WTC11 (cell line): ENCODE data around the gene ACTL8. TPM values are rescaled to one million over a fixed set of nuclear protein-coding genes. Genes with fewer than 3 reads are reported as not detected.

Experiments used
- ATAC-seq: fragments of 200-7000 bp; cut with Tn5 transposase; 2 replicates; pipeline ENCODE4 v1.10.0; 2021; ENCODE audit warnings: mild to moderate bottlenecking, moderate library complexity
- CTCF ChIA-PET: fragments of 300-600 bp; sonication (Branson Sonifier 250); formaldehyde crosslinking; loops from one replicate; lab custom pipeline; 2021; ENCODE audit warnings: antibody characterized with exemption; lab: Charles Lee
- POLR2A ChIA-PET: fragments of 350-600 bp; sonication (Branson Sonifier 250); formaldehyde crosslinking; loops from one replicate; lab custom pipeline; 2021; ENCODE audit warnings: antibody characterized with exemption; lab: Charles Lee
- DNase-seq: peaks from one replicate; pipeline ENCODE4 v3.0.0; 2021; ENCODE audit warnings: low spot score
- H3K27ac Mint-ChIP-seq: 2 replicates; pipeline ENCODE4 v1.8.0; 2021; ENCODE audit warnings: mixed read lengths
- H3K27me3 Mint-ChIP-seq: 2 replicates; pipeline ENCODE4 v1.8.0; 2021; ENCODE audit warnings: low read depth, mild to moderate bottlenecking, moderate library complexity, mixed read lengths
- H3K36me3 Mint-ChIP-seq: 2 replicates; pipeline ENCODE4 v1.8.0; 2021; ENCODE audit warnings: mixed read lengths
- H3K4me1 Mint-ChIP-seq: 2 replicates; pipeline ENCODE4 v1.8.0; 2022; ENCODE audit warnings: mixed read lengths
- H3K4me3 Mint-ChIP-seq: 2 replicates; pipeline ENCODE4 v1.8.0; 2021; ENCODE audit warnings: mild to moderate bottlenecking, moderate library complexity, mixed read lengths
- H3K9me3 Mint-ChIP-seq: 2 replicates; pipeline ENCODE4 v1.8.0; 2021; ENCODE audit warnings: mixed read lengths
- CBFB ChIP-seq: sonication (generic); formaldehyde crosslinking; IDR thresholded peaks from 2 replicates; pipeline ENCODE4 v1.8.1; 2022; ENCODE audit warnings: mild to moderate bottlenecking, low read depth, missing genetic modification reagents
- CREB1 ChIP-seq: sonication (generic); formaldehyde crosslinking; IDR thresholded peaks from 2 replicates; pipeline ENCODE4 v1.8.0; 2023; ENCODE audit warnings: mild to moderate bottlenecking, missing genetic modification reagents
- ETV6 ChIP-seq: sonication (generic); formaldehyde crosslinking; IDR thresholded peaks from 2 replicates; pipeline ENCODE4 v1.8.1; 2022; ENCODE audit warnings: mild to moderate bottlenecking, missing genetic modification reagents
- GTF2I ChIP-seq: fragments of 250-450 bp; sonication (Bioruptor Pico); conservative IDR thresholded peaks from 2 replicates; pipeline ENCODE4 v1.4.0; 2021; ENCODE audit warnings: mild to moderate bottlenecking
- NFE2L1 ChIP-seq: sonication (generic); formaldehyde crosslinking; IDR thresholded peaks from 2 replicates; pipeline ENCODE4 v1.8.1; 2023; ENCODE audit warnings: missing genetic modification reagents
- TEAD4 ChIP-seq: sonication (generic); formaldehyde crosslinking; IDR thresholded peaks from 2 replicates; pipeline ENCODE4 v1.8.0; 2022; ENCODE audit warnings: mild to moderate bottlenecking, missing genetic modification reagents
- ZNF219 ChIP-seq: sonication (generic); formaldehyde crosslinking; IDR thresholded peaks from 2 replicates; pipeline ENCODE4 v1.8.0; 2023; ENCODE audit warnings: missing genetic modification reagents, mild to moderate bottlenecking, borderline replicate concordance
- ZNF317 ChIP-seq: sonication (generic); formaldehyde crosslinking; IDR thresholded peaks from 2 replicates; pipeline ENCODE4 v1.8.1; 2023; ENCODE audit warnings: low read depth, mild to moderate bottlenecking, moderate library complexity, missing genetic modification reagents, borderline replicate concordance
- total RNA-seq: library from RNA; stranded (reverse); gene quantifications from 3 replicates; pipeline ENCODE4 v1.2.3, GENCODE V29; 2021
- TF ChIP-seq, protein P1 (sequence below): sonication (generic); formaldehyde crosslinking; IDR thresholded peaks from 2 replicates; pipeline ENCODE4 v1.8.1; 2022; ENCODE audit warnings: mild to moderate bottlenecking, moderate library complexity, missing genetic modification reagents
- TF ChIP-seq, protein P2 (sequence below): fragments of 250-450 bp; sonication (Bioruptor Pico); IDR thresholded peaks from 2 replicates; pipeline ENCODE4 v2.1.2; 2022; ENCODE audit warnings: mild to moderate bottlenecking, moderate library complexity
- TF ChIP-seq, protein P3 (sequence below): sonication (generic); formaldehyde crosslinking; IDR thresholded peaks from 2 replicates; pipeline ENCODE4 v1.8.0; 2023; ENCODE audit warnings: mild to moderate bottlenecking, missing genetic modification reagents
- TF ChIP-seq, protein P4 (sequence below): sonication (generic); formaldehyde crosslinking; IDR thresholded peaks from 2 replicates; pipeline ENCODE4 v1.8.0; 2022; ENCODE audit warnings: missing genetic modification reagents
- TF ChIP-seq, protein P5 (sequence below): sonication (generic); formaldehyde crosslinking; IDR thresholded peaks from 2 replicates; pipeline ENCODE4 v1.8.1; 2022; ENCODE audit warnings: missing genetic modification reagents, borderline replicate concordance
- TF ChIP-seq, protein P6 (sequence below): sonication (generic); formaldehyde crosslinking; IDR thresholded peaks from 2 replicates; pipeline ENCODE4 v1.8.0; 2023; ENCODE audit warnings: missing genetic modification reagents, mild to moderate bottlenecking, borderline replicate concordance
- TF ChIP-seq, protein P7 (sequence below): sonication (generic); formaldehyde crosslinking; IDR thresholded peaks from 2 replicates; pipeline ENCODE4 v1.8.0; 2022; ENCODE audit warnings: mild to moderate bottlenecking, missing genetic modification reagents
- TF ChIP-seq, protein P8 (sequence below): fragments of 250-450 bp; sonication (Bioruptor Pico); IDR thresholded peaks from 2 replicates; pipeline ENCODE4 v1.9.0; 2021; ENCODE audit warnings: moderate library complexity, mild to moderate bottlenecking, inconsistent platforms, borderline replicate concordance

ACTL8 gene
- total RNA-seq, 1 experiment from 2014 or later, result 1.6 TPM

DNA sequence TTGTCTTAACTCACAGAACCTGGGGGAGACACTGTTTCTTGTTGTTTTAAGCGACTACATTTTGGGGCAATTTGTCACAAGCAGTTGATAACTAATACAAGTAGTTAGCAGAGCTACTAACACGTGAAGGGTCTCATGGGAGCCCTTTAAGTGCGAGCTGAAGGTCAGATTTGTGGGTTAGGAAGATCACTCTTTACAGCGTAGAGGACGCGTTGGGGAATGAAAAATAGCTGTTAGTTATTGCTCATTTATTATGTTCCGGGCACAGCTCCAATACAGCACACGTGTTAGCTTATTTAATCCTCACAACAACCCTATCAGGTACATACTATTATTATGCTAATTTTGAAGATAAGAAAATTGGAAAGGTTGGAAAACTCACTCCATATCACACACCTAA, 95.9 kb downstream of the ACTL8 start (continued):
- TF ChIP-seq, protein P1, sequence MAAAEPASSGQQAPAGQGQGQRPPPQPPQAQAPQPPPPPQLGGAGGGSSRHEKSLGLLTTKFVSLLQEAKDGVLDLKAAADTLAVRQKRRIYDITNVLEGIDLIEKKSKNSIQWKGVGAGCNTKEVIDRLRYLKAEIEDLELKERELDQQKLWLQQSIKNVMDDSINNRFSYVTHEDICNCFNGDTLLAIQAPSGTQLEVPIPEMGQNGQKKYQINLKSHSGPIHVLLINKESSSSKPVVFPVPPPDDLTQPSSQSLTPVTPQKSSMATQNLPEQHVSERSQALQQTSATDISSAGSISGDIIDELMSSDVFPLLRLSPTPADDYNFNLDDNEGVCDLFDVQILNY (CRISPR knock-in tag), result no peak
- TF ChIP-seq, protein P2, sequence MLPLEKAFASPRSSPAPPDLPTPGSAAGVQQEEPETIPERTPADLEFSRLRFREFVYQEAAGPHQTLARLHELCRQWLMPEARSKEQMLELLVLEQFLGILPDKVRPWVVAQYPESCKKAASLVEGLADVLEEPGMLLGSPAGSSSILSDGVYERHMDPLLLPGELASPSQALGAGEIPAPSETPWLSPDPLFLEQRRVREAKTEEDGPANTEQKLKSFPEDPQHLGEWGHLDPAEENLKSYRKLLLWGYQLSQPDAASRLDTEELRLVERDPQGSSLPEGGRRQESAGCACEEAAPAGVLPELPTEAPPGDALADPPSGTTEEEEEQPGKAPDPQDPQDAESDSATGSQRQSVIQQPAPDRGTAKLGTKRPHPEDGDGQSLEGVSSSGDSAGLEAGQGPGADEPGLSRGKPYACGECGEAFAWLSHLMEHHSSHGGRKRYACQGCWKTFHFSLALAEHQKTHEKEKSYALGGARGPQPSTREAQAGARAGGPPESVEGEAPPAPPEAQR (CRISPR knock-in tag), result no peak
- no peak for TF ChIP-seq ZNF317
- TF ChIP-seq, protein P3, sequence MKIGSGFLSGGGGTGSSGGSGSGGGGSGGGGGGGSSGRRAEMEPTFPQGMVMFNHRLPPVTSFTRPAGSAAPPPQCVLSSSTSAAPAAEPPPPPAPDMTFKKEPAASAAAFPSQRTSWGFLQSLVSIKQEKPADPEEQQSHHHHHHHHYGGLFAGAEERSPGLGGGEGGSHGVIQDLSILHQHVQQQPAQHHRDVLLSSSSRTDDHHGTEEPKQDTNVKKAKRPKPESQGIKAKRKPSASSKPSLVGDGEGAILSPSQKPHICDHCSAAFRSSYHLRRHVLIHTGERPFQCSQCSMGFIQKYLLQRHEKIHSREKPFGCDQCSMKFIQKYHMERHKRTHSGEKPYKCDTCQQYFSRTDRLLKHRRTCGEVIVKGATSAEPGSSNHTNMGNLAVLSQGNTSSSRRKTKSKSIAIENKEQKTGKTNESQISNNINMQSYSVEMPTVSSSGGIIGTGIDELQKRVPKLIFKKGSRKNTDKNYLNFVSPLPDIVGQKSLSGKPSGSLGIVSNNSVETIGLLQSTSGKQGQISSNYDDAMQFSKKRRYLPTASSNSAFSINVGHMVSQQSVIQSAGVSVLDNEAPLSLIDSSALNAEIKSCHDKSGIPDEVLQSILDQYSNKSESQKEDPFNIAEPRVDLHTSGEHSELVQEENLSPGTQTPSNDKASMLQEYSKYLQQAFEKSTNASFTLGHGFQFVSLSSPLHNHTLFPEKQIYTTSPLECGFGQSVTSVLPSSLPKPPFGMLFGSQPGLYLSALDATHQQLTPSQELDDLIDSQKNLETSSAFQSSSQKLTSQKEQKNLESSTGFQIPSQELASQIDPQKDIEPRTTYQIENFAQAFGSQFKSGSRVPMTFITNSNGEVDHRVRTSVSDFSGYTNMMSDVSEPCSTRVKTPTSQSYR (CRISPR knock-in tag), result no peak

DNA sequence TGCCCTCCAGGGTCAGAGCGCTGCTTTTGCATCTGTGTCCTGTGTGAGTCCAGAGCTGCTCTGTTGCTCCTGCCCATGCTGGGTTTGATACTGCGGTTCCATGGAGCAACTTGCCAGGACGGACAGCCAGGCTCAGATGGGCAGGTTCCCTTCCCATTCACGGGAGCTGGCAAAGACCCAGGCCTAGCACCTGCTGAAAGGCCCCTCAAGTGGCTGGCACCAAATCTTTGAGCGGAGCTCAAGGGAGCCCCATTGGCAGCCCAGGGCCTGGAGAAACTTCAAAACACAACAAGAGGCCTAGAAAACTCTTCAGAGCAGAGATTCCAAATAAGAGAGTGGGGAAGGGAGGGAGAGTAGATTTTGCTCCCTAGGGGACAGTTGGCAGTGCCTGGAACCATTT, 97.2 kb downstream of the ACTL8 start:
- H3K4me3 Mint-ChIP-seq, result no peak overlapping the region
- ATAC-seq (no peak), DNase-seq (no peak)
- ChIA-PET CTCF (interaction anchor here (0.7 kb wide), 1 partner anchor 142 kb away, joined by 3 read pairs; no protein-coding TSS in a partner anchor), POLR2A (no interaction called here)
- no peak overlapping the region for H3K27ac Mint-ChIP-seq
- H3K27me3 Mint-ChIP-seq, result no peaks in the 10 kb centered on the region
- H3K9me3 Mint-ChIP-seq, result no peaks in the 10 kb centered on the region
- H3K36me3 Mint-ChIP-seq, result no peaks in the 10 kb centered on the region
- H3K4me1 Mint-ChIP-seq, result no peaks in the 10 kb centered on the region
- TF ChIP-seq, protein P4, sequence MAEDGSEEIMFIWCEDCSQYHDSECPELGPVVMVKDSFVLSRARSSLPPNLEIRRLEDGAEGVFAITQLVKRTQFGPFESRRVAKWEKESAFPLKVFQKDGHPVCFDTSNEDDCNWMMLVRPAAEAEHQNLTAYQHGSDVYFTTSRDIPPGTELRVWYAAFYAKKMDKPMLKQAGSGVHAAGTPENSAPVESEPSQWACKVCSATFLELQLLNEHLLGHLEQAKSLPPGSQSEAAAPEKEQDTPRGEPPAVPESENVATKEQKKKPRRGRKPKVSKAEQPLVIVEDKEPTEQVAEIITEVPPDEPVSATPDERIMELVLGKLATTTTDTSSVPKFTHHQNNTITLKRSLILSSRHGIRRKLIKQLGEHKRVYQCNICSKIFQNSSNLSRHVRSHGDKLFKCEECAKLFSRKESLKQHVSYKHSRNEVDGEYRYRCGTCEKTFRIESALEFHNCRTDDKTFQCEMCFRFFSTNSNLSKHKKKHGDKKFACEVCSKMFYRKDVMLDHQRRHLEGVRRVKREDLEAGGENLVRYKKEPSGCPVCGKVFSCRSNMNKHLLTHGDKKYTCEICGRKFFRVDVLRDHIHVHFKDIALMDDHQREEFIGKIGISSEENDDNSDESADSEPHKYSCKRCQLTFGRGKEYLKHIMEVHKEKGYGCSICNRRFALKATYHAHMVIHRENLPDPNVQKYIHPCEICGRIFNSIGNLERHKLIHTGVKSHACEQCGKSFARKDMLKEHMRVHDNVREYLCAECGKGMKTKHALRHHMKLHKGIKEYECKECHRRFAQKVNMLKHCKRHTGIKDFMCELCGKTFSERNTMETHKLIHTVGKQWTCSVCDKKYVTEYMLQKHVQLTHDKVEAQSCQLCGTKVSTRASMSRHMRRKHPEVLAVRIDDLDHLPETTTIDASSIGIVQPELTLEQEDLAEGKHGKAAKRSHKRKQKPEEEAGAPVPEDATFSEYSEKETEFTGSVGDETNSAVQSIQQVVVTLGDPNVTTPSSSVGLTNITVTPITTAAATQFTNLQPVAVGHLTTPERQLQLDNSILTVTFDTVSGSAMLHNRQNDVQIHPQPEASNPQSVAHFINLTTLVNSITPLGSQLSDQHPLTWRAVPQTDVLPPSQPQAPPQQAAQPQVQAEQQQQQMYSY, result no peak
- no peak for TF ChIP-seq CBFB (CRISPR knock-in tag)
- no peak for TF ChIP-seq GTF2I
- no peak for TF ChIP-seq ZNF219 (CRISPR knock-in tag)
- TF ChIP-seq, protein P5, sequence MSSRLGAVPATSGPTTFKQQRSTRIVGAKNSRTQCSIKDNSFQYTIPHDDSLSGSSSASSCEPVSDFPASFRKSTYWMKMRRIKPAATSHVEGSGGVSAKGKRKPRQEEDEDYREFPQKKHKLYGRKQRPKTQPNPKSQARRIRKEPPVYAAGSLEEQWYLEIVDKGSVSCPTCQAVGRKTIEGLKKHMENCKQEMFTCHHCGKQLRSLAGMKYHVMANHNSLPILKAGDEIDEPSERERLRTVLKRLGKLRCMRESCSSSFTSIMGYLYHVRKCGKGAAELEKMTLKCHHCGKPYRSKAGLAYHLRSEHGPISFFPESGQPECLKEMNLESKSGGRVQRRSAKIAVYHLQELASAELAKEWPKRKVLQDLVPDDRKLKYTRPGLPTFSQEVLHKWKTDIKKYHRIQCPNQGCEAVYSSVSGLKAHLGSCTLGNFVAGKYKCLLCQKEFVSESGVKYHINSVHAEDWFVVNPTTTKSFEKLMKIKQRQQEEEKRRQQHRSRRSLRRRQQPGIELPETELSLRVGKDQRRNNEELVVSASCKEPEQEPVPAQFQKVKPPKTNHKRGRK (CRISPR knock-in tag), result no peak
- TF ChIP-seq, protein P6, sequence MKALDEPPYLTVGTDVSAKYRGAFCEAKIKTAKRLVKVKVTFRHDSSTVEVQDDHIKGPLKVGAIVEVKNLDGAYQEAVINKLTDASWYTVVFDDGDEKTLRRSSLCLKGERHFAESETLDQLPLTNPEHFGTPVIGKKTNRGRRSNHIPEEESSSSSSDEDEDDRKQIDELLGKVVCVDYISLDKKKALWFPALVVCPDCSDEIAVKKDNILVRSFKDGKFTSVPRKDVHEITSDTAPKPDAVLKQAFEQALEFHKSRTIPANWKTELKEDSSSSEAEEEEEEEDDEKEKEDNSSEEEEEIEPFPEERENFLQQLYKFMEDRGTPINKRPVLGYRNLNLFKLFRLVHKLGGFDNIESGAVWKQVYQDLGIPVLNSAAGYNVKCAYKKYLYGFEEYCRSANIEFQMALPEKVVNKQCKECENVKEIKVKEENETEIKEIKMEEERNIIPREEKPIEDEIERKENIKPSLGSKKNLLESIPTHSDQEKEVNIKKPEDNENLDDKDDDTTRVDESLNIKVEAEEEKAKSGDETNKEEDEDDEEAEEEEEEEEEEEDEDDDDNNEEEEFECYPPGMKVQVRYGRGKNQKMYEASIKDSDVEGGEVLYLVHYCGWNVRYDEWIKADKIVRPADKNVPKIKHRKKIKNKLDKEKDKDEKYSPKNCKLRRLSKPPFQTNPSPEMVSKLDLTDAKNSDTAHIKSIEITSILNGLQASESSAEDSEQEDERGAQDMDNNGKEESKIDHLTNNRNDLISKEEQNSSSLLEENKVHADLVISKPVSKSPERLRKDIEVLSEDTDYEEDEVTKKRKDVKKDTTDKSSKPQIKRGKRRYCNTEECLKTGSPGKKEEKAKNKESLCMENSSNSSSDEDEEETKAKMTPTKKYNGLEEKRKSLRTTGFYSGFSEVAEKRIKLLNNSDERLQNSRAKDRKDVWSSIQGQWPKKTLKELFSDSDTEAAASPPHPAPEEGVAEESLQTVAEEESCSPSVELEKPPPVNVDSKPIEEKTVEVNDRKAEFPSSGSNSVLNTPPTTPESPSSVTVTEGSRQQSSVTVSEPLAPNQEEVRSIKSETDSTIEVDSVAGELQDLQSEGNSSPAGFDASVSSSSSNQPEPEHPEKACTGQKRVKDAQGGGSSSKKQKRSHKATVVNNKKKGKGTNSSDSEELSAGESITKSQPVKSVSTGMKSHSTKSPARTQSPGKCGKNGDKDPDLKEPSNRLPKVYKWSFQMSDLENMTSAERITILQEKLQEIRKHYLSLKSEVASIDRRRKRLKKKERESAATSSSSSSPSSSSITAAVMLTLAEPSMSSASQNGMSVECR, result no peak
- TF ChIP-seq, protein P7, sequence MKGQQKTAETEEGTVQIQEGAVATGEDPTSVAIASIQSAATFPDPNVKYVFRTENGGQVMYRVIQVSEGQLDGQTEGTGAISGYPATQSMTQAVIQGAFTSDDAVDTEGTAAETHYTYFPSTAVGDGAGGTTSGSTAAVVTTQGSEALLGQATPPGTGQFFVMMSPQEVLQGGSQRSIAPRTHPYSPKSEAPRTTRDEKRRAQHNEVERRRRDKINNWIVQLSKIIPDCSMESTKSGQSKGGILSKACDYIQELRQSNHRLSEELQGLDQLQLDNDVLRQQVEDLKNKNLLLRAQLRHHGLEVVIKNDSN (CRISPR knock-in tag), result no peak
- TF ChIP-seq NFE2L1, result no peak
- no peak for TF ChIP-seq CREB1 (CRISPR knock-in tag)
- TF ChIP-seq ETV6 (CRISPR knock-in tag), result no peak
- TF ChIP-seq, protein P8, sequence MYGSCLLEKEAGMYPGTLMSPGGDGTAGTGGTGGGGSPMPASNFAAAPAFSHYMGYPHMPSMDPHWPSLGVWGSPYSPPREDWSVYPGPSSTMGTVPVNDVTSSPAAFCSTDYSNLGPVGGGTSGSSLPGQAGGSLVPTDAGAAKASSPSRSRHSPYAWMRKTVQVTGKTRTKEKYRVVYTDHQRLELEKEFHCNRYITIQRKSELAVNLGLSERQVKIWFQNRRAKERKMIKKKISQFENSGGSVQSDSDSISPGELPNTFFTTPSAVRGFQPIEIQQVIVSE (CRISPR knock-in tag), result no peak
- no peak for TF ChIP-seq TEAD4 (CRISPR knock-in tag)
